Muscle of leg (tissue), 11 donors: ENCODE measurements around the gene CDK17. TPM values are rescaled to one million over a fixed set of nuclear protein-coding genes. Genes with fewer than 3 reads are reported as not detected.

Experiments
- DNase-seq: peaks from one replicate; pipeline ENCODE4 v3.0.0; 2013
- H3K27ac ChIP-seq: one replicate; pipeline ENCODE4 v1.5.1; 2013; ENCODE audit warnings: mild to moderate bottlenecking, low read length, control low read depth
- H3K27me3 ChIP-seq: one replicate; pipeline ENCODE4 v1.6.1; 2013; ENCODE audit warnings: low read length; ENCODE audit not compliant: control insufficient read depth, insufficient read depth
- H3K36me3 ChIP-seq: one replicate; pipeline ENCODE4 v1.6.1; 2013; ENCODE audit warnings: low read length; ENCODE audit not compliant: control insufficient read depth, insufficient read depth
- H3K4me1 ChIP-seq: one replicate; pipeline ENCODE4 v1.6.1; 2013; ENCODE audit warnings: low read length; ENCODE audit not compliant: control insufficient read depth, insufficient read depth
- H3K4me3 ChIP-seq: one replicate; pipeline ENCODE4 v1.5.1; 2013; ENCODE audit warnings: low read length, control low read depth
- H3K9me3 ChIP-seq: replicated peaks from 2 replicates; pipeline ENCODE4 v1.6.1; 2013; ENCODE audit warnings: low read depth, low read length; ENCODE audit not compliant: control insufficient read depth
- WGBS: methylation state at CpG from one replicate; pipeline ENCODE4 v1.1.5; 2013; ENCODE audit warnings: missing lambda C conversion rate; ENCODE audit not compliant: insufficient coverage; 5-methylcytosine and 5-hydroxymethylcytosine counted together
- polyA plus RNA-seq, 8 donors: library from polyadenylated mRNA; unstranded; fragments of 120-200 nt; gene quantifications; one replicate each; pipeline versions ENCODE4 v1.2.1 to v1.2.3, GENCODE V29; 2013; ENCODE audit warnings: inconsistent platforms in 1 of 8, low replicate concordance in 1 of 8; ENCODE audit not compliant: insufficient read length in 8 of 8, insufficient read depth in 1 of 8
- total RNA-seq: library from RNA; stranded (reverse); fragments of 120-200 nt; gene quantifications from one replicate; pipeline ENCODE4 v1.2.4, GENCODE V29; 2013

CDK17 gene
- total and polyA plus RNA-seq, 9 donors = 23.4 to 31.0 (median 25.7) TPM

GRCh38 chr12:96311191-96311590 is 89.0 kb downstream of the CDK17 start:
- no peak for DNase-seq
- Histone ChIP-seq H3K4me1 (no peaks in the 10 kb centered on the region), H3K9me3 (no peaks in the 10 kb centered on the region), H3K27ac (no peak overlapping the region), H3K36me3 (no peaks in the 10 kb centered on the region), H3K4me3 (no peak overlapping the region), H3K27me3 (no peaks in the 10 kb centered on the region)
- WGBS = no CpG with 5 or more reads among the region's 1 CpG

DNA sequence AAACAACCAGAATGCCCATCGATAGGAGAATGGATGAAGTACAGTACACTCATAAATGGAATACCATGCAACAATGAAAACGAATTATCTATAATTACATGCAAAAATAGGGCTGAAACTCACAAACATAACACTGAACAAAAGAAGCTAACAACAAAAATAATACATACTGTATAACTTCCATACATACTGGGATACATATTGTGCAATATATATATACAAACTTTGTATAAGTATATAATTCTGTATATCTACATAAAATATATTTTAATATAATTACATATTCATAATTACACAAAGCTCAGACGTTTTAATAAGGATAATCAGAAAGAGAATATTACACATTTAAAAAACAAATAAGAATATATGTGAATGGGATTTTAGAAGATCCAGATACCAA is 90.2 kb downstream of the CDK17 start:
- Histone ChIP-seq H3K27me3 (no peaks in the 10 kb centered on the region), H3K27ac (no peak overlapping the region), H3K4me1 (no peaks in the 10 kb centered on the region), H3K4me3 (no peak overlapping the region), H3K36me3 (no peaks in the 10 kb centered on the region), H3K9me3 (no peaks in the 10 kb centered on the region)
- no peak for DNase-seq
- WGBS = no CpG with 5 or more reads among the region's 3 CpGs

GRCh38 chr12:96308881-96309280 is 91.4 kb downstream of the CDK17 start:
- Histone ChIP-seq H3K4me1 (no peaks in the 10 kb centered on the region), H3K36me3 (no peaks in the 10 kb centered on the region), H3K4me3 (no peak overlapping the region), H3K27me3 (no peaks in the 10 kb centered on the region), H3K27ac (no peak overlapping the region), H3K9me3 (no peaks in the 10 kb centered on the region)
- 100% methylated on average over 1 of the region's 1 CpG for WGBS
- no peak for DNase-seq

DNA sequence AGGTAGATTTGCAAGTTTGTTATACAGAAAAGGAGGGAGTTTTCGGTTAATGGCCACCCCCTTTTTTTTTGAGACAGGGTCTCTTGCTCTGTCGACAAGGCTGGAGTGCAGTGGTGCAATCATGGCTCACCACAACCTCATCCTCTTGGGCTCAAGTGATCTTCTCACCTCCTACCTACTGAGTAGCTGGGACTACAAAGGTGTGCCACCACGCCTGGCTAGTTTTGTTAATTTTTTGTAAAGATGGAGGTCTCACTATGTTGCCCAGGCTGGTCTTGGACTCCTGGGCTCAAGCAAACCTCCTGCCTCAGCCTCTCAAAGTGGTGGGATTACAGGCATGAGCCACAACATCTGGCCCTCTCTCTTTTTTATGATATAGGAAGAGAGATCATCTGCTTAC is 94.6 kb downstream of the CDK17 start:
- Histone ChIP-seq H3K27ac (no peak overlapping the region), H3K4me1 (no peaks in the 10 kb centered on the region), H3K27me3 (no peaks in the 10 kb centered on the region), H3K4me3 (no peak overlapping the region), H3K9me3 (no peaks in the 10 kb centered on the region), H3K36me3 (no peaks in the 10 kb centered on the region)
- no peak for DNase-seq
- WGBS = no CpG with 5 or more reads among the region's 3 CpGs

DNA sequence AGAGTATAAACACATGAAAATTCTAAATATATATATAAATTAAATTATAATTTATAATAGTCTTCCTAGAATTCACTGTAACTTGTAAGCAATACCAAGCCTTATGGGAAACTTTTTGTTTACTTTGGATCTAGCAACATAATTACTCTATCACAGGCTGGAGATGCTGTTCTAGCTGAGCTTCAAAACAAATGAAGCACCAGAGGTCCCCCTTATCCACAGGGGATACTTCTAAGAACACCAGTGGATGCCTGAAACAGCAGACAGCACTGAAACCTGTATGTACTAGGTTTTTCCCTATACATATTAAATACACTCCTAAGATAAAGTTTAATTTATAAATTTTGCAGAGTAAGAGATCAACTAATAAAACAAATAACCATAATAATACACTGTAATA is 96.6 kb downstream of the CDK17 start:
- no peaks in the 10 kb centered on the region for H3K4me1 ChIP-seq
- no peak overlapping the region for H3K27ac ChIP-seq
- no peak overlapping the region for H3K4me3 ChIP-seq
- peaks cover 4% of the 10 kb centered on the region for H3K36me3 ChIP-seq
- peak; percentile 31 for DNase-seq
- H3K27me3 ChIP-seq = no peaks in the 10 kb centered on the region
- no peaks in the 10 kb centered on the region for H3K9me3 ChIP-seq

GRCh38 chr12:96302687-96303310 is 97.4 kb downstream of the CDK17 start:
- no CpG with 5 or more reads among the region's 2 CpGs for WGBS
- DNase-seq = no peak

DNA sequence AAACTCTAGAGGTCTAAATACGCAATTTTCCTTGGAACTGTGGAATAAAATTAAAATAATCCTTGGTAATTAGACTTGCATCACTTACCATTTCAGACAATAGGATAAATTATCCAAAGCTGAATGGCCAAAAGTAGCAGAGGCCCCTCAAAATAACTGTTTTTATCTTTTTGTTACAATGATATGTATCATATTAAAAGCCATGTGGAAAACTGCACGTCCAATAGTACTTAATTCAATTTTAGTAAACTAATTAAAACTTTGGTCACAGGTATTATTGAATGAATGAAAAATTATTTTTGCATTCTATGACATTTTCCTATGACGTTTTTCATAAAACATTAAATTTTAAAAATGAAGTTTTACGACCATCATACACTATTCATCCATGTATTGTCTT is 98.5 kb downstream of the CDK17 start:
- H3K36me3 ChIP-seq = peaks cover 7% of the 10 kb centered on the region

More at GRCh38 chr12:96302687-96303310, 97.4 kb downstream of the CDK17 start:
- H3K27ac ChIP-seq = no peak overlapping the region
- H3K36me3 ChIP-seq = peaks cover 5% of the 10 kb centered on the region
- no peaks in the 10 kb centered on the region for H3K27me3 ChIP-seq
- no peak overlapping the region for H3K4me3 ChIP-seq
- no peaks in the 10 kb centered on the region for H3K4me1 ChIP-seq
- no peaks in the 10 kb centered on the region for H3K9me3 ChIP-seq

DNA sequence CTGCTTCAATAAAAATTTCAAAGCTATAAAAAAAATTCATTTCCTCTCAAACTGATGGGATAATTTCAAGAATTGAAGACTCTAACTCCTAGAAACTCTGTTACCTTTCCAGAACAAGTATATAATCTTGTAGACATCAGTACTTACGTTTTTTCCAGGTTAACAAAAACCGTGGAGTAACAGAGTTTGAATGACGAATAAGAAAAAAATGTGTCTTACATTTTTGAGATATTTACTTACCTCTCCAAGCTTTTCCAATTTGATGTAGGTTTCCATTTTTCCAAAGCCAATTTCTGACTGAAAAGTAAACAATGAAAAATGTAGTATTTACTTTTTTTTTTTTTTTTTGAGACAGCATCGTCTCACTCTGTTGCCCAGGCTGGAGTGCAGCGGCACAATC is 100.2 kb downstream of the CDK17 start:
- Histone ChIP-seq H3K27ac (no peak overlapping the region), H3K9me3 (no peaks in the 10 kb centered on the region), H3K36me3 (peaks cover 9% of the 10 kb centered on the region), H3K27me3 (no peaks in the 10 kb centered on the region), H3K4me1 (no peaks in the 10 kb centered on the region), H3K4me3 (no peak overlapping the region)
- 100% methylated on average over 2 of the region's 5 CpGs for WGBS
- no peak for DNase-seq

More for the DNA sequence above, 98.5 kb downstream of the CDK17 start:
- no CpG with 5 or more reads among the region's 4 CpGs for WGBS
- H3K27ac ChIP-seq = no peak overlapping the region
- H3K4me3 ChIP-seq = no peak overlapping the region
- no peaks in the 10 kb centered on the region for H3K4me1 ChIP-seq
- no peaks in the 10 kb centered on the region for H3K9me3 ChIP-seq
- DNase-seq = no peak
- H3K27me3 ChIP-seq = no peaks in the 10 kb centered on the region

DNA sequence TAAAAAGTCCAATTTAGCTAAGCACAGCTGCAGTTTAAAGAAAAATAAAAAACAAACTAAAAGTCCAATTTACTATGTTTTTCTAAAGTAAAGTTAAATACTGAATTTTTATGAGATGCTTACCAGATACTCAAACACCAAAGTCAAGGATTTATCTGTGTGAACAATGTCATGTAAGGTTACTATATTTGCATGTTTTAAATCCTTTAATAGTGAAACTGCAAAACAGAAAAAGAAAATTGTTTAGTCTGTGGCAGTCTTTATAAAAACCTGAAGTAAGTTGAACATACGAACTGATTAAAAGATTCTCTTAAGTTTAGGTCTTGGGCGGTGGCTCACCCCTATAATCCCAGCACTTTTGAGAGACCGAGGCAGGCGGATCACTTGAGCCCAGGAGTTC is 102.7 kb downstream of the CDK17 start:
- WGBS = 100% methylated on average over 1 of the region's 4 CpGs
- Histone ChIP-seq H3K9me3 (no peaks in the 10 kb centered on the region), H3K27ac (no peak overlapping the region), H3K36me3 (peaks cover 11% of the 10 kb centered on the region), H3K4me1 (no peaks in the 10 kb centered on the region), H3K27me3 (no peaks in the 10 kb centered on the region), H3K4me3 (no peak overlapping the region)
- DNase-seq = no peak

GRCh38 chr12:96295532-96296160 is 104.6 kb downstream of the CDK17 start:
- Histone ChIP-seq H3K4me3 (no peak overlapping the region), H3K9me3 (no peaks in the 10 kb centered on the region), H3K36me3 (peaks cover 14% of the 10 kb centered on the region), H3K27me3 (no peaks in the 10 kb centered on the region), H3K27ac (no peak overlapping the region), H3K4me1 (no peaks in the 10 kb centered on the region)
- no peak for DNase-seq
- WGBS = 83% methylated on average over 1 of the region's 6 CpGs
